ENCODE data around the gene ABCC1. TPM values are rescaled to one million over a fixed set of nuclear protein-coding genes. Genes with fewer than 3 reads are reported as not detected.

ABCC1 gene
- total and polyA plus RNA-seq, 2 of the 4 experiments (the other 2 are of a cell fraction), result 39.4 to 66.0 TPM

- H3K4me3 ChIP-seq (ENCODE audit: insufficient read depth, low read depth, low read length), result no peak overlapping the region
- no peak overlapping the region for H3K23ac ChIP-seq (ENCODE audit: low read depth, low read length)
- H4K8ac ChIP-seq (ENCODE audit: low read depth in 2 of 2, low read length in 2 of 2), result no peak overlapping the region
- H3K4me1 ChIP-seq (ENCODE audit: control insufficient read depth, insufficient read depth, low read length), result no peaks in the 10 kb centered on the region
- intact Hi-C loops (cut with micrococcal nuclease) (no loop called here), dilution Hi-C loops (cut with HindIII; ENCODE audit: low sequenced_read_pairs, unreplicated experiment) (no loop called here), in situ Hi-C loops (cut with MboI; ENCODE audit: low sequenced_read_pairs) (no loop called here)
- no TSS peak for BruUV-seq (replicated peaks)
- H3K14ac ChIP-seq (replicated peaks; ENCODE audit: low read depth, low read length), result no peak overlapping the region
- peaks cover 8% of the 10 kb centered on the region; the same call in 1 of the 2 replicates for H3K9me1 ChIP-seq (ENCODE audit: insufficient read depth, low read length)
- no peak overlapping the region for H2BK20ac ChIP-seq (ENCODE audit: low read depth, low read length)
- no peak overlapping the region for H3K56ac ChIP-seq (ENCODE audit: extremely low read depth, insufficient read depth, low read length)
- peaks cover 81% of the 10 kb centered on the region for H3K36me3 ChIP-seq (ENCODE audit: control insufficient read depth, insufficient read depth, low read length)
- POLR2A ChIA-PET (ENCODE audit: unreplicated experiment), result no interaction called here
- peaks cover 17% of the 10 kb centered on the region for H4K20me1 ChIP-seq (ENCODE audit: insufficient read depth, low read length)
- 100% methylated on average over 4 of the region's 8 CpGs; no CpG with 5 or more reads in 1 of the 2 experiments for WGBS, 2 experiments (ENCODE audit: extremely low coverage in 2 of 2, insufficient read length in 1 of 2)
- no peak overlapping the region for H3K27ac ChIP-seq (ENCODE audit: insufficient read depth, low read length)
- CTCF ChIA-PET, result interaction anchor here (0.5 to 1.6 kb wide), 2 partner anchors 8 to 696 kb away, joined by 3 to 5 read pairs; no protein-coding TSS in a partner anchor
- no peak overlapping the region for H3K4me2 ChIP-seq (ENCODE audit: low read depth, low read length)
- H2AK9ac ChIP-seq (replicated peaks; ENCODE audit: low read depth, low read length, poor library complexity), result no peak overlapping the region
- no peak for DNase-seq
- H3K27me3 ChIP-seq (ENCODE audit: control insufficient read depth, insufficient read depth, low read length), result no peaks in the 10 kb centered on the region
- no peak overlapping the region for H4K5ac ChIP-seq (ENCODE audit: low read depth, low read length)
- peaks cover 35 to 57% of the 10 kb centered on the region in 2 experiments for H3K79me1 ChIP-seq (ENCODE audit: low read depth in 1 of 2, low read length in 2 of 2)
- no peak overlapping the region for H2BK120ac ChIP-seq (ENCODE audit: low read depth, low read length)
- TF ChIP-seq MXI1 (IDR thresholded peaks at IDR 0.05; ENCODE audit: borderline replicate concordance, low read depth, low read length) (no peak), RFX5 (IDR thresholded peaks at IDR 0.05; ENCODE audit: low read depth, low read length) (no peak), NFE2L2 (IDR thresholded peaks at IDR 0.05; ENCODE audit: low read depth, low read length) (no peak), MAFK (IDR thresholded peaks at IDR 0.05; ENCODE audit: low read depth, low read length) (no peak), BHLHE40 (IDR thresholded peaks at IDR 0.05; ENCODE audit: low read depth, low read length) (no peak), RAD21 (IDR thresholded peaks at IDR 0.05; ENCODE audit: low read length) (no peak), RCOR1 (IDR thresholded peaks at IDR 0.05; ENCODE audit: insufficient replicate concordance, low read length) (no peak), MAZ (IDR thresholded peaks at IDR 0.05; ENCODE audit: borderline replicate concordance, low read depth, low read length) (no peak), CEBPB (IDR thresholded peaks at IDR 0.05; ENCODE audit: low read depth, low read length) (no peak), CHD1 (IDR thresholded peaks at IDR 0.05; ENCODE audit: low read depth, low read length) (no peak)
- TF ChIP-seq, protein P1, sequence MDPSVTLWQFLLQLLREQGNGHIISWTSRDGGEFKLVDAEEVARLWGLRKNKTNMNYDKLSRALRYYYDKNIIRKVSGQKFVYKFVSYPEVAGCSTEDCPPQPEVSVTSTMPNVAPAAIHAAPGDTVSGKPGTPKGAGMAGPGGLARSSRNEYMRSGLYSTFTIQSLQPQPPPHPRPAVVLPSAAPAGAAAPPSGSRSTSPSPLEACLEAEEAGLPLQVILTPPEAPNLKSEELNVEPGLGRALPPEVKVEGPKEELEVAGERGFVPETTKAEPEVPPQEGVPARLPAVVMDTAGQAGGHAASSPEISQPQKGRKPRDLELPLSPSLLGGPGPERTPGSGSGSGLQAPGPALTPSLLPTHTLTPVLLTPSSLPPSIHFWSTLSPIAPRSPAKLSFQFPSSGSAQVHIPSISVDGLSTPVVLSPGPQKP (IDR thresholded peaks at IDR 0.05; ENCODE audit: borderline replicate concordance, low read depth, low read length), result no peak
- TF ChIP-seq, protein P2, sequence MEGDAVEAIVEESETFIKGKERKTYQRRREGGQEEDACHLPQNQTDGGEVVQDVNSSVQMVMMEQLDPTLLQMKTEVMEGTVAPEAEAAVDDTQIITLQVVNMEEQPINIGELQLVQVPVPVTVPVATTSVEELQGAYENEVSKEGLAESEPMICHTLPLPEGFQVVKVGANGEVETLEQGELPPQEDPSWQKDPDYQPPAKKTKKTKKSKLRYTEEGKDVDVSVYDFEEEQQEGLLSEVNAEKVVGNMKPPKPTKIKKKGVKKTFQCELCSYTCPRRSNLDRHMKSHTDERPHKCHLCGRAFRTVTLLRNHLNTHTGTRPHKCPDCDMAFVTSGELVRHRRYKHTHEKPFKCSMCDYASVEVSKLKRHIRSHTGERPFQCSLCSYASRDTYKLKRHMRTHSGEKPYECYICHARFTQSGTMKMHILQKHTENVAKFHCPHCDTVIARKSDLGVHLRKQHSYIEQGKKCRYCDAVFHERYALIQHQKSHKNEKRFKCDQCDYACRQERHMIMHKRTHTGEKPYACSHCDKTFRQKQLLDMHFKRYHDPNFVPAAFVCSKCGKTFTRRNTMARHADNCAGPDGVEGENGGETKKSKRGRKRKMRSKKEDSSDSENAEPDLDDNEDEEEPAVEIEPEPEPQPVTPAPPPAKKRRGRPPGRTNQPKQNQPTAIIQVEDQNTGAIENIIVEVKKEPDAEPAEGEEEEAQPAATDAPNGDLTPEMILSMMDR (conservative IDR thresholded peaks at IDR 0.05; ENCODE audit: low read depth, low read length), result no peak
- H2AFZ ChIP-seq (replicated peaks; ENCODE audit: low read length, poor library complexity), result no peak overlapping the region
- no peak for ATAC-seq (ENCODE audit: low read depth)
- no peak overlapping the region; the same call in 1 of the 2 replicates for H3K4ac ChIP-seq (ENCODE audit: low read depth, low read length)
- no peak overlapping the region for H2BK5ac ChIP-seq (ENCODE audit: low read depth, low read length, poor library complexity, severe bottlenecking)
- no peak overlapping the region for H2AK5ac ChIP-seq (ENCODE audit: low read depth, low read length)
- no peak overlapping the region for H2BK15ac ChIP-seq (ENCODE audit: low read depth, low read length)
- H3K9me3 ChIP-seq (ENCODE audit: control insufficient read depth, insufficient read depth, low read length), result peaks cover 16% of the 10 kb centered on the region
- H3K18ac ChIP-seq (ENCODE audit: low read depth, low read length), result no peak overlapping the region
- H3K9ac ChIP-seq (ENCODE audit: low read depth, low read length), result no peak overlapping the region
- no peak overlapping the region for H4K91ac ChIP-seq (ENCODE audit: insufficient read depth, low read depth, low read length)
Observed at GRCh38 chr16:16120044-16120381, 170.6 kb downstream of the ABCC1 start.

All from IMR-90 (cell line).